Endothelial cell (in vitro differentiated cells): ENCODE results near the gene PRR19. TPM values are rescaled to one million over a fixed set of nuclear protein-coding genes. Genes with fewer than 3 reads are reported as not detected.

Source experiments
- DNase-seq: peaks from one replicate; pipeline ENCODE4 v3.0.0; 2021; ENCODE audit warnings: low spot score
- H3K27ac Mint-ChIP-seq: one replicate; pipeline ENCODE4 v1.8.0; 2021; ENCODE audit warnings: mixed read lengths, inconsistent platforms; ENCODE audit not compliant: unreplicated experiment
- H3K27me3 Mint-ChIP-seq: one replicate; pipeline ENCODE4 v1.8.0; 2021; ENCODE audit warnings: mild to moderate bottlenecking, moderate library complexity, mixed read lengths, inconsistent platforms; ENCODE audit not compliant: unreplicated experiment
- H3K36me3 Mint-ChIP-seq: one replicate; pipeline ENCODE4 v1.8.0; 2021; ENCODE audit warnings: mild to moderate bottlenecking, low read depth, mixed read lengths, inconsistent platforms; ENCODE audit not compliant: unreplicated experiment
- H3K4me1 Mint-ChIP-seq: one replicate; pipeline ENCODE4 v1.8.0; 2021; ENCODE audit warnings: mild to moderate bottlenecking, mixed read lengths, inconsistent platforms; ENCODE audit not compliant: unreplicated experiment
- H3K4me3 Mint-ChIP-seq: one replicate; pipeline ENCODE4 v1.8.0; 2021; ENCODE audit warnings: mild to moderate bottlenecking, mixed read lengths, inconsistent platforms; ENCODE audit not compliant: unreplicated experiment
- H3K9me3 Mint-ChIP-seq: one replicate; pipeline ENCODE4 v1.8.0; 2021; ENCODE audit warnings: mixed read lengths, inconsistent platforms; ENCODE audit not compliant: unreplicated experiment
- CTCF ChIP-seq: fragments of 200-600 bp; sonication (generic); IDR thresholded peaks from one replicate; pipeline ENCODE4 v1.5.0; 2021; ENCODE audit warnings: antibody characterized with exemption; ENCODE audit not compliant: unreplicated experiment
- long read RNA-seq: library from polyadenylated mRNA; unstranded; transcript quantifications from one replicate; pipeline ENCODE4 v2.0.0, GENCODE V29; 2020; ENCODE audit not compliant: unreplicated experiment
- total RNA-seq: library from RNA; stranded (reverse); fragmentation: NEBNext Ultra II Directional; extraction: Animal tissue kit (Norgen Biotek cat#: 25700); gene quantifications from one replicate; pipeline ENCODE4 v1.2.1, GENCODE V29; 2021; ENCODE audit not compliant: unreplicated experiment

The PRR19 gene
- 1.1 TPM for total RNA-seq
- long read RNA-seq, partial matches to known transcripts: 0 of 1 reads
- long read RNA-seq, other reads (novel, unspliced or antisense): 1 of 1 reads

- no peak for TF ChIP-seq CTCF
- Mint-ChIP-seq H3K9me3 (no peaks in the 10 kb centered on the region), H3K36me3 (peaks cover 7% of the 10 kb centered on the region), H3K27me3 (peaks cover 8% of the 10 kb centered on the region), H3K27ac (no peak within 1 kb of the TSS), H3K4me1 (peaks cover 19% of the 10 kb centered on the region), H3K4me3 (peak within 1 kb of the TSS; percentile 90)
- no peak for DNase-seq
Observed at GRCh38 chr19:42301646-42302203, at the start of gene PRR19. Gene PRR19 (plus strand): TSS chr19:42302132. CDS start chr19:42309585, 7,453 bp downstream.

- peak overlapping the region; percentile 97 for H3K27ac Mint-ChIP-seq
- no peaks in the 10 kb centered on the region for H3K9me3 Mint-ChIP-seq
- no peak for TF ChIP-seq CTCF
- H3K4me1 Mint-ChIP-seq: peaks cover 29% of the 10 kb centered on the region
- no peak for DNase-seq
- H3K36me3 Mint-ChIP-seq: peaks cover 4% of the 10 kb centered on the region
- H3K4me3 Mint-ChIP-seq: peak overlapping the region; percentile 98
- H3K27me3 Mint-ChIP-seq: peaks cover 19% of the 10 kb centered on the region
Observed at GRCh38 chr19:42252365-42253244, 49.3 kb upstream of the PRR19 start.

- Mint-ChIP-seq H3K27me3 (peaks cover 19% of the 10 kb centered on the region), H3K4me1 (peaks cover 29% of the 10 kb centered on the region), H3K9me3 (no peaks in the 10 kb centered on the region), H3K36me3 (peaks cover 4% of the 10 kb centered on the region), H3K27ac (peak overlapping the region; percentile 97), H3K4me3 (peak overlapping the region; percentile 98)
- TF ChIP-seq CTCF: no peak
- DNase-seq: peak; percentile 79
Observed at GRCh38 chr19:42253245-42254088, 48.5 kb upstream of the PRR19 start.

- peak; percentile 76 for DNase-seq
- H3K27ac Mint-ChIP-seq: no peak overlapping the region
- H3K9me3 Mint-ChIP-seq: no peaks in the 10 kb centered on the region
Observed at GRCh38 chr19:42254089-42254849, 47.7 kb upstream of the PRR19 start.

More at GRCh38 chr19:42254089-42254849, 47.7 kb upstream of the PRR19 start:
- Mint-ChIP-seq H3K36me3 (peaks cover 4% of the 10 kb centered on the region), H3K27me3 (peaks cover 19% of the 10 kb centered on the region), H3K4me1 (peaks cover 29% of the 10 kb centered on the region), H3K4me3 (peak overlapping the region; percentile 85)
- no peak for TF ChIP-seq CTCF
